Endothelial cell of umbilical vein (primary cell): ENCODE results near the gene GNPAT.

ENCODE experiments used
- CTCF ChIP-seq, 2 donors: IDR thresholded peaks; 1 replicate in 1 of 2; 2 replicates in 1 of 2; pipeline ENCODE4 v1.5.1; 2011; ENCODE audit warnings: low read length in 2 of 2, mild to moderate bottlenecking in 2 of 2, moderate library complexity in 2 of 2, control low read depth in 1 of 2, inconsistent platforms in 1 of 2, low read depth in 1 of 2; ENCODE audit not compliant: insufficient read depth in 1 of 2; ENCODE audit errors: extremely low read depth in 1 of 2
- EZH2 ChIP-seq: IDR thresholded peaks from 2 replicates; pipeline ENCODE4 v1.6.1; 2012; ENCODE audit warnings: borderline replicate concordance, low read depth, mild to moderate bottlenecking, moderate library complexity, low read length, inconsistent platforms; ENCODE audit not compliant: severe bottlenecking
- FOS ChIP-seq: IDR thresholded peaks from 2 replicates; pipeline ENCODE4 v1.6.1; 2011; ENCODE audit warnings: mild to moderate bottlenecking, low read length, moderate library complexity, borderline replicate concordance; ENCODE audit not compliant: insufficient read depth
- MAX ChIP-seq: IDR thresholded peaks from 2 replicates; pipeline ENCODE4 v1.6.1; 2011; ENCODE audit not compliant: insufficient read depth, insufficient read length
- MYC ChIP-seq: IDR thresholded peaks from one replicate; pipeline ENCODE4 v1.6.1; 2011; ENCODE audit warnings: mild to moderate bottlenecking, low read depth, low read length
- POLR2A ChIP-seq: IDR thresholded peaks from 2 replicates; pipeline ENCODE4 v1.6.1; 2012; ENCODE audit warnings: low read depth, mild to moderate bottlenecking, control low read depth, low read length
- POLR2AphosphoS5 ChIP-seq: IDR thresholded peaks from 2 replicates; pipeline ENCODE4 v1.6.1; 2012; ENCODE audit warnings: low read depth, mild to moderate bottlenecking, control low read depth, low read length, moderate library complexity; ENCODE audit not compliant: insufficient read depth

GRCh38 chr1:231326248-231326647, 85.2 kb downstream of the GNPAT start:
- TF ChIP-seq CTCF (IDR thresholded peaks at IDR 0.05; ENCODE audit: extremely low read depth in 1 of 2, insufficient read depth in 1 of 2, low read depth in 1 of 2, low read length in 2 of 2) (no peak), EZH2 (no peak), POLR2AphosphoS5 (no peak), POLR2A (no peak), FOS (no peak), MAX (no peak), MYC (no peak)
